HL-60/S4 treated with phorbol 12-myristate 13-acetate at 8.2 ng/mL for 4 days and 3 days (cell line): ENCODE measurements around the gene DKC1.

ENCODE experiments used
- in situ Hi-C: fragments of 300-500 bp; cut with MboI; formaldehyde crosslinking; loops from 2 replicates; pipeline ENCODE4 v1.15.0; 2022; ENCODE audit warnings: low sequenced_read_pairs

DKC1 gene

GRCh38 chrX:154735695-154736393 lies 26.8 kb upstream of the DKC1 start:
- in situ Hi-C loops: no loop called here

GRCh38 chrX:154737136-154737535 lies 25.5 kb upstream of the DKC1 start:
- in situ Hi-C loops: no loop called here

- in situ Hi-C loops: no loop called here
These were observed 24.5 kb upstream of the DKC1 start for GRCh38 chrX:154738011-154738738.

GRCh38 chrX:154739952-154740465 lies 22.7 kb upstream of the DKC1 start:
- in situ Hi-C loops: no loop called here

- in situ Hi-C loops: no loop called here
These were observed 20.1 kb upstream of the DKC1 start for GRCh38 chrX:154742613-154743012.

- in situ Hi-C loops: no loop called here
These were observed 13.8 kb upstream of the DKC1 start for GRCh38 chrX:154748712-154749339.

GRCh38 chrX:154749856-154750255 lies 12.8 kb upstream of the DKC1 start:
- in situ Hi-C loops: no loop called here

- in situ Hi-C loops: no loop called here
These were observed 12.1 kb upstream of the DKC1 start, which contains the start of gene GAB3 for GRCh38 chrX:154750301-154751202. GAB3 (minus strand) TSS chrX:154751077; CDS start chrX:154751025, 52 bp downstream.

GRCh38 chrX:154751203-154751668 lies 11.4 kb upstream of the DKC1 start:
- in situ Hi-C loops: no loop called here

- in situ Hi-C loops: no loop called here
These were observed 10.9 kb upstream of the DKC1 start for GRCh38 chrX:154751669-154752271.

GRCh38 chrX:154758696-154759095 lies 4.0 kb upstream of the DKC1 start:
- in situ Hi-C loops: no loop called here

GRCh38 chrX:154761977-154762536 lies 607 bp upstream of the DKC1 start:
- in situ Hi-C loops: no loop called here

- in situ Hi-C loops: no loop called here
These were observed 12.0 kb downstream of the DKC1 start for GRCh38 chrX:154774622-154775021.

- in situ Hi-C loops: no loop called here
These were observed 13.0 kb downstream of the DKC1 start for GRCh38 chrX:154775419-154776349.

- in situ Hi-C loops: no loop called here
These were observed 14.1 kb downstream of the DKC1 start for GRCh38 chrX:154776753-154777152.

GRCh38 chrX:154779261-154779660 lies 16.6 kb downstream of the DKC1 start:
- in situ Hi-C loops: no loop called here

GRCh38 chrX:154780968-154781367 lies 18.3 kb downstream of the DKC1 start:
- in situ Hi-C loops: no loop called here

GRCh38 chrX:154784149-154784995 lies 21.7 kb downstream of the DKC1 start:
- in situ Hi-C loops: no loop called here
